Stimulated activated naive CD8-positive, alpha-beta T cell treated with anti-CD3 and anti-CD28 coated beads, Interleukin-15, Interleukin-2, amounts not matched to agents 100 U/mL and 50 U/mL, for 24 hours (primary cell): ENCODE results near the gene DOK3.

Source experiments
- ATAC-seq: fragments of 150-1000 bp; cut with Tn5 transposase; one replicate; pipeline ENCODE4 v1.10.0; 2021
- DNase-seq: peaks from one replicate; pipeline ENCODE4 v3.0.0; 2021

DOK3 gene

GRCh38 chr5:177468685-177469628, 40.7 kb downstream of the DOK3 start:
- DNase-seq (no peak), ATAC-seq (no peak)

GRCh38 chr5:177468329-177468684, 41.3 kb downstream of the DOK3 start:
- DNase-seq, result no peak
- ATAC-seq, result no peak

GRCh38 chr5:177467436-177467835, 42.2 kb downstream of the DOK3 start:
- ATAC-seq (no peak), DNase-seq (no peak)

- DNase-seq (no peak), ATAC-seq (no peak)
These were observed 42.8 kb downstream of the DOK3 start for GRCh38 chr5:177466861-177467260.

GRCh38 chr5:177465044-177465443, 44.6 kb downstream of the DOK3 start:
- no peak for ATAC-seq
- DNase-seq, result no peak

- ATAC-seq, result no peak
- no peak for DNase-seq
These were observed 47.5 kb downstream of the DOK3 start for GRCh38 chr5:177462021-177462670.

- DNase-seq (no peak), ATAC-seq (no peak)
These were observed 49.6 kb downstream of the DOK3 start for GRCh38 chr5:177459819-177460628.

- DNase-seq, result no peak
- no peak for ATAC-seq
These were observed 50.3 kb downstream of the DOK3 start for GRCh38 chr5:177459357-177459756.

- ATAC-seq (no peak), DNase-seq (no peak)
These were observed 50.7 kb downstream of the DOK3 start for GRCh38 chr5:177458912-177459350.

- DNase-seq (no peak), ATAC-seq (no peak)
These were observed 51.6 kb downstream of the DOK3 start for GRCh38 chr5:177457852-177458681.

GRCh38 chr5:177456976-177457851, 52.4 kb downstream of the DOK3 start:
- DNase-seq, result peak; percentile 73

GRCh38 chr5:177456591-177456964, 53.0 kb downstream of the DOK3 start:
- DNase-seq, result no peak

More at GRCh38 chr5:177456976-177457851, 52.4 kb downstream of the DOK3 start:
- peak; percentile 21 for ATAC-seq

GRCh38 chr5:177455661-177456590, 53.7 kb downstream of the DOK3 start:
- ATAC-seq (peak; percentile 37), DNase-seq (peak; percentile 99)

More at GRCh38 chr5:177456591-177456964, 53.0 kb downstream of the DOK3 start:
- ATAC-seq, result no peak

- ATAC-seq (peak; percentile 62), DNase-seq (peak; percentile 96)
These were observed 54.5 kb downstream of the DOK3 start for GRCh38 chr5:177455036-177455660.

- DNase-seq (peak; percentile 98), ATAC-seq (peak; percentile 55)
These were observed 55.1 kb downstream of the DOK3 start for GRCh38 chr5:177454397-177455035.

- no peak for DNase-seq
- ATAC-seq, result no peak
These were observed 55.7 kb downstream of the DOK3 start for GRCh38 chr5:177453852-177454396.

- DNase-seq (no peak), ATAC-seq (no peak)
These were observed 56.7 kb downstream of the DOK3 start for GRCh38 chr5:177452688-177453638.
